Colonic mucosa (tissue), 4 donors: ENCODE results near the gene ATP5PD. TPM values are rescaled to one million over a fixed set of nuclear protein-coding genes. Genes with fewer than 3 reads are reported as not detected.

Experiments
- DNase-seq: peaks from one replicate; pipeline ENCODE4 v3.0.0-alpha.2; 2020
- H3K27ac ChIP-seq: fragments of 200-600 bp; one replicate; pipeline ENCODE4 v1.8.0; 2021
- H3K27me3 ChIP-seq: fragments of 200-600 bp; one replicate; pipeline ENCODE4 v1.8.0; 2021
- H3K36me3 ChIP-seq: fragments of 200-600 bp; one replicate; pipeline ENCODE4 v1.8.0; 2021
- H3K4me1 ChIP-seq: fragments of 200-600 bp; one replicate; pipeline ENCODE4 v1.8.0; 2021; ENCODE audit warnings: mild to moderate bottlenecking
- H3K4me3 ChIP-seq: fragments of 200-600 bp; one replicate; pipeline ENCODE4 v1.8.0; 2021
- H3K9ac ChIP-seq, 2 donors: one replicate each; pipeline ENCODE4 v1.7.0; 2013; ENCODE audit warnings: control low read depth in 2 of 2, low read depth in 2 of 2, low read length in 2 of 2
- H3K9me3 ChIP-seq: fragments of 200-600 bp; one replicate; pipeline ENCODE4 v1.8.0; 2021
- intact Hi-C: fragments of 100-400 bp; cut with DNase I; formaldehyde crosslinking; loops from one replicate; pipeline ENCODE4 v1.14.1; 2022
- total RNA-seq, 2 donors: library from RNA; stranded (reverse); fragmentation: NEBNext Ultra II Directional in 1 of 2; extraction: Animal tissue kit (Norgen Biotek cat#: 25700) in 1 of 2; gene quantifications; one replicate each; pipeline ENCODE4 v1.2.1, GENCODE V29; 2021
- TF ChIP-seq, protein P1 (sequence below): fragments of 200-600 bp; IDR thresholded peaks from one replicate; pipeline ENCODE4 v1.8.0; 2022; ENCODE audit warnings: antibody characterized with exemption, mild to moderate bottlenecking
- donor health status: healthy.
- donor health status: DM: no; HTN: no; CAD: no.
- donor health status: DM: no; HTN: no; CAD: no.

Gene ATP5PD
- total RNA-seq, 2 donors from 2014 or later, result 302 to 371 TPM

DNA sequence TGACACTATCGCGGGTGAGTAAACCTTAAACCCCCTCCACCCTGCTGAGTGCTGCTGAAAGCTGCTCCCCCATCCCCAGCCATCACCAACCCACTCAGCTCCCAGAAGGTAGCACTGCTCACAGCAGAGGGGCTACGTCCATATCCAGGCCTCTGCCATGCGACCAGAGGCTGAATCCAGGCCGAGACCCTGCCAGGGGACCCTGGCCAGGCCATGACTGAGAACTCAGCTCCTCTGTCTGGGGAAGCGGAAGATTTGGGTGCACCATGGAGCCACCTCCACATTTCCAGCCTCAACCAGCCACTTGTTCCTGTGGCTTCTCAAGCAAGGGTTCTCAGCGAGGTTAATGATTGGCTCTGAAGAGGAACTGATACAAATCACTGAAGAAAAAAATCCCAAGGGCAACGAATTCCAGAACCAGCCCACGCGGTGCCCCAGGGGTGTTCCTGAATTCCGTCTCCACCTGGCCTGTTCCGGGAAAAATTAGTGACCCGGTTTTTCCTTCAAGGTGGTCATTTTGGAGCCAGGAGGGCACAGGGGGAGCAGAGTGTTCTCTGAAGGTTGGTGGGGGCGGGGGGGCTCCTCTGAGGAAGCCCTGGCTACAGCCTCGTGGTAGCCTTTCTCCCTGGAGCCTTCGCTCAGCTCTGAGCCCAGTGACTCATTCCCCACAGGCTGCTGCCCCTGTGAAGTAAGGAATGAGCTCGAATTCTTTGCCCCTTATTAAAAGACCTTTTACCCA lies 31.7 kb upstream of the ATP5PD start:
- Histone ChIP-seq H3K36me3 (no peaks in the 10 kb centered on the region), H3K9me3 (no peaks in the 10 kb centered on the region), H3K9ac (peak overlapping the region; percentile 60 to 71), H3K4me1 (peaks cover 24% of the 10 kb centered on the region), H3K4me3 (no peak overlapping the region), H3K27me3 (no peaks in the 10 kb centered on the region), H3K27ac (peak overlapping the region; percentile 82)
- DNase-seq, result peak; percentile 58
- TF ChIP-seq, protein P1, sequence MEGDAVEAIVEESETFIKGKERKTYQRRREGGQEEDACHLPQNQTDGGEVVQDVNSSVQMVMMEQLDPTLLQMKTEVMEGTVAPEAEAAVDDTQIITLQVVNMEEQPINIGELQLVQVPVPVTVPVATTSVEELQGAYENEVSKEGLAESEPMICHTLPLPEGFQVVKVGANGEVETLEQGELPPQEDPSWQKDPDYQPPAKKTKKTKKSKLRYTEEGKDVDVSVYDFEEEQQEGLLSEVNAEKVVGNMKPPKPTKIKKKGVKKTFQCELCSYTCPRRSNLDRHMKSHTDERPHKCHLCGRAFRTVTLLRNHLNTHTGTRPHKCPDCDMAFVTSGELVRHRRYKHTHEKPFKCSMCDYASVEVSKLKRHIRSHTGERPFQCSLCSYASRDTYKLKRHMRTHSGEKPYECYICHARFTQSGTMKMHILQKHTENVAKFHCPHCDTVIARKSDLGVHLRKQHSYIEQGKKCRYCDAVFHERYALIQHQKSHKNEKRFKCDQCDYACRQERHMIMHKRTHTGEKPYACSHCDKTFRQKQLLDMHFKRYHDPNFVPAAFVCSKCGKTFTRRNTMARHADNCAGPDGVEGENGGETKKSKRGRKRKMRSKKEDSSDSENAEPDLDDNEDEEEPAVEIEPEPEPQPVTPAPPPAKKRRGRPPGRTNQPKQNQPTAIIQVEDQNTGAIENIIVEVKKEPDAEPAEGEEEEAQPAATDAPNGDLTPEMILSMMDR, result no peak
- intact Hi-C loops, result no loop called here

DNA sequence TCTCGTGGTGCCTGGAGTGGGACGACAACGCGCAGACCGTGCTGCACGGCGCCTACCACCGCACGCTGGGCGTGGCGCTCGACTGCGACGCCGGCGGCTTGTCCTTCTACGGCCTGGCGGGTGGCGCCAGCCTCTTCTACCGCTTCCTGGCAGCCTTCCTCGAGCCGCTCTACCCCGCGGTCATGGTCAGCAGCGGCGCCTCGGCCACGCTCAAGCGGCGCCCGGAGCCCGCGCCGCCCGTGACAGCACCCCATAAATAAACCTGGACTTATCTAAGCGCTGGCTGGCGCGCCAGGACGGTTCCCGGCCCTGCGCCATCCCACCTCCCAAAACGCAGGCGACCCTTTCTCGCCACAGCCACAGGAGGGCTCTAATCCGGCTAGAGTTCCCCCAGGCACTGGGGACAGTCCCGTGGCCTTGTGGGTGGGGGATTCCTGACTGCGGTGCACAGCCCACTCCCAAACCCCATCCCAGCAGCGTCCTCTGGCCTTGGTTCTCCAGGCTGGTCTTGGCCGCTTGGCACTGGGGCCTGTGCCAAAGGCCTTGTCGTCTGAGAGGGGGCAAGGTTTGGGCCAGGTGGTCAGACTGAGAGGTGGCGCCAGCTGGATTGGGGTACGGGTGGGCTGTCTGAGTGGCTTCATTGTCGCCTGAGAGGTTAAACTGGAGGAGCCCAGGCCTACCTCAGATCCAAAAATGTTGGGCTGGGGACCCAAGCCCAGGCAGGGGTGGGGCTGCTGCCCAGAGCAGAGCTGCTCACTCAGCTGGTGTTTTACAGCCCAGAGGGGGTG lies 30.9 kb upstream of the ATP5PD start:
- Histone ChIP-seq H3K4me1 (peaks cover 24% of the 10 kb centered on the region), H3K9me3 (no peaks in the 10 kb centered on the region), H3K9ac (peak overlapping the region; percentile 45 to 71), H3K27me3 (no peaks in the 10 kb centered on the region), H3K36me3 (no peaks in the 10 kb centered on the region), H3K27ac (peak overlapping the region; percentile 82), H3K4me3 (peak overlapping the region; percentile 33)
- peak; percentile 73 for DNase-seq
- intact Hi-C loops, result no loop called here
- TF ChIP-seq, protein P1, result no peak

DNA sequence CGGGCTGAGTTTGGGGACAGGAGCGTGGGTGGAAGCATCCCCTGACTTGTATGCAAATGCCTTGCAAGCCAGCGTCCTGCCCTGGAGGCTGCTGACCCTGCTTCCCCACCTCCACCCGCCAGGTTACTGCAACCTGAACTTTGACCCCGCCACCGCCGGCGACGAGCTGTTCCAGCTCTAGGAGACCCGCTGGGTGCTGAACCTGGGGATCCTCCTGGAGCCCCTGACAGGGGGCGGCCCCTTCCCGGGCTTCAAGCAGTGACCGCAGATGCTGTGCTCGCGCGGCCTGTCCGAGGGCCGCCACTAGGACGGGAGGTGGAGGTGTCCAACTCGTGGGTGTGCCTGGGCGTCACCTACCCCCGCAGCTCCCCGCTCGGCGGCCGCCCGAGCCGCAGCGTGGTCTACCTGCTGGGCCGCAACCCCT lies 30.3 kb upstream of the ATP5PD start:
- peak; percentile 83 for DNase-seq
- H3K9me3 ChIP-seq, result no peaks in the 10 kb centered on the region
- TF ChIP-seq, protein P1, result no peak
- H3K4me3 ChIP-seq, result peak overlapping the region; percentile 33
- peaks cover 24% of the 10 kb centered on the region for H3K4me1 ChIP-seq
- H3K27me3 ChIP-seq, result no peaks in the 10 kb centered on the region
- intact Hi-C loops, result no loop called here
- no peaks in the 10 kb centered on the region for H3K36me3 ChIP-seq
- H3K9ac ChIP-seq, result peak overlapping the region; percentile 45 to 71
- H3K27ac ChIP-seq, result peak overlapping the region; percentile 82

DNA sequence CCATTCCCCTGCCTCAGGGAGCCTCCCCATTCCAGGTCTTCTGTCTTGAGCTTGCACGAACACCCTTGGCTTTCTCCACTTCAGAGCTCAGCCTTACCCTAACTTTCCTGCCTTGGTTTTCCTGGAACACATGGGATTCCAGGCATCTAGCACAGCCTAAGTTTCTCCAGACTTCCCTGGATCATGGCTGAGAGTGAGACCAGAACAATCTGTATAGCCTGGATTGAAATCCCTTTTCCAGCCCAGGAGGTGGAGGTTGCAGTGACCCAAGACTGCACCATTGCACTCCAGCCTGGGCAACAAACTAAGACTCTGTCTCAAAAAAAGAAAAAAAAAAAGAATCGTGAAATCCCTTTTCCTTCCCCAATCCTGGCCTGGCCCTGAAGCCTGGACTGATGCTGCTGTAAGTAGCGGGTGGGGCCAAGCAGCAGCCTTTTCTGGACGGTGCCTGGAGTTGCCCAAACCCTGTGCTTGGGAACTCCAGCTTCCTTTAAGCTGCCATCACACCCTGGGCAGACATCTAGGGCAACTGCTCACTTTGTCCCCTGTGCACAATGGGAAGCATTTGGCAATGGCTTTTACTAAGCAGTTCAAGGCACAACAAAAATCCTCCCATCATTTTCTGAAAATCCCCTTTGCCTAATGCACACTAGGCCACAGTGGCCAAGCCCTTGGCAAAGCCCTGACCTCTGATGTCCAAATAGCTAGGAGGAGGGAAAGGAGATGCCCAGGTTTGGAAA lies 29.0 kb upstream of the ATP5PD start:
- DNase-seq, result no peak
- H3K4me3 ChIP-seq, result no peak overlapping the region
- no peaks in the 10 kb centered on the region for H3K36me3 ChIP-seq
- H3K9me3 ChIP-seq, result no peaks in the 10 kb centered on the region
- H3K27me3 ChIP-seq, result no peaks in the 10 kb centered on the region
- intact Hi-C loops, result no loop called here
- no peak overlapping the region for H3K9ac ChIP-seq
- peaks cover 24% of the 10 kb centered on the region for H3K4me1 ChIP-seq
- TF ChIP-seq, protein P1, result no peak
- H3K27ac ChIP-seq, result no peak overlapping the region

DNA sequence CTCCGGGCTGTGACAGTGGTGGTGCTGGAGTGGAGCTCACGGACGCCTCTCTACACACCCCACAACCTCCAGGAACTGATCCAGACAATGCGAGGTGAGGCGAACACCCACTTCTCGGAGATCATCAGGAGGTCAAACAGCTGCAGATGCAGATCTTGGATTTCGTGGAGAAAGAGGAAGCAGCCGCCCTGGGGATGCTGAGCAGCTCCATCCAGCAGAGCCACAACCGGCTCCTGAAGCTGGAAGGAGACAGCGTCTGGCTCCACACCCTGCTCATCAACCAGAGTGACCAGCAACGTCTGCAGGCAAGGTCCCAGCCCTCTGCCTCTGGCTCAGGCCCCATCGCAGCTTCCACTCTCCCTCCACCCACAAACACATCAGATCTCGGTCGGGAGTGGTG lies 27.8 kb upstream of the ATP5PD start:
- DNase-seq, result no peak
- Histone ChIP-seq H3K4me3 (no peak overlapping the region), H3K4me1 (peaks cover 24% of the 10 kb centered on the region), H3K27ac (no peak overlapping the region), H3K9ac (peak overlapping the region in 1 of 2 donors; percentile 74), H3K36me3 (no peaks in the 10 kb centered on the region), H3K9me3 (no peaks in the 10 kb centered on the region), H3K27me3 (no peaks in the 10 kb centered on the region)
- intact Hi-C loops, result loop anchor here (5.0 kb wide), 1 partner anchor 33 kb away; the partner anchor contains the start of gene ARMC7
- TF ChIP-seq, protein P1, result no peak
